GDM1 (cell line): ENCODE measurements around the gene CLGN.
"Not testable (repeated sequence)": the region's sequence is repeated elsewhere in the genome, so short reads cannot be mapped to it uniquely, and the experiment has no call there.

Experiments
- DNase-seq: peaks from one replicate; lab custom pipeline; 2025; lab: John Stamatoyannopoulos, UW

The CLGN gene, protein sequence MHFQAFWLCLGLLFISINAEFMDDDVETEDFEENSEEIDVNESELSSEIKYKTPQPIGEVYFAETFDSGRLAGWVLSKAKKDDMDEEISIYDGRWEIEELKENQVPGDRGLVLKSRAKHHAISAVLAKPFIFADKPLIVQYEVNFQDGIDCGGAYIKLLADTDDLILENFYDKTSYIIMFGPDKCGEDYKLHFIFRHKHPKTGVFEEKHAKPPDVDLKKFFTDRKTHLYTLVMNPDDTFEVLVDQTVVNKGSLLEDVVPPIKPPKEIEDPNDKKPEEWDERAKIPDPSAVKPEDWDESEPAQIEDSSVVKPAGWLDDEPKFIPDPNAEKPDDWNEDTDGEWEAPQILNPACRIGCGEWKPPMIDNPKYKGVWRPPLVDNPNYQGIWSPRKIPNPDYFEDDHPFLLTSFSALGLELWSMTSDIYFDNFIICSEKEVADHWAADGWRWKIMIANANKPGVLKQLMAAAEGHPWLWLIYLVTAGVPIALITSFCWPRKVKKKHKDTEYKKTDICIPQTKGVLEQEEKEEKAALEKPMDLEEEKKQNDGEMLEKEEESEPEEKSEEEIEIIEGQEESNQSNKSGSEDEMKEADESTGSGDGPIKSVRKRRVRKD

GRCh38 chr4:140427106-140427918 is at the start of gene CLGN:
Gene CLGN (minus strand): TSS chr4:140427648. CDS start chr4:140413078, 14,570 bp downstream.
- DNase-seq = no peak

DNA sequence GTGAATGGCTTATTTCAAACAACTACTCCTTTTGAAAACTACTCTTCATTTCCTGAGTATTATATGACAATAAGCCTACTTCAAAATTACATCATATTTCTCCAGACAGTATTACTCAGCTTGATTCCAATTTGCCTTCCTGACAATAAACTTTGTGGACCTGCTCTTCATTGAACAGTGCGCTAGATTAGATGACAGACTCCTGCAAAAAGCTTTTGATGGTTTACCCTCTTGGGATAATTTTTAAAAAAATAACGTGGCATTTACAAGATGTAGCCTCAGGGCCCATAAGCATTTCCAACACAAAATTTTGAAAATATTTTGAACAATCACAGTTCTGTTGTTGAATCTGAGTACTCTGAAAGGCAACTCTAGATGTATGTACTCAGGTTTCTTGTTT is 44.7 kb upstream of the CLGN start:
- DNase-seq = no peak

- DNase-seq = no peak
Observed at GRCh38 chr4:140469791-140470733, 42.6 kb upstream of the CLGN start.

DNA sequence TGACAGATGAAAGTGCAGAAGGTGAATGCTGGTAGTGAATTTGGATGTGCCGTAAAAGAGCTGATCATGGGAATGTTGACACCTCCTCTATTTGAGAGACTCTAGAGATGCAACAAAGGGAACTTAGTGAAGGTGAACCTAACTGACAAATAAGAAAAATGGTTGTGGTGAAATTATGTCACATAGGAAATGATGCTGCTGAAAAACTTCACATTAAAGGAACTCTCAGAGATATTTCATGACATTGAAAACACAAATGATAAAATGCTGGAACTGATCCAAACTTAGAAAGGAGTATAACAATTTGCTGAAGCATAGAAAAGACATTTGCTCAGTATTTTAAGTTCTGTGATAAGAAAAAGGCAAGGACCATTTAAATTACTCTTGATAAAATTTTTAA is 38.7 kb upstream of the CLGN start:
- no peak for DNase-seq

GRCh38 chr4:140463614-140464013 is 36.2 kb upstream of the CLGN start:
- DNase-seq = no peak

DNA sequence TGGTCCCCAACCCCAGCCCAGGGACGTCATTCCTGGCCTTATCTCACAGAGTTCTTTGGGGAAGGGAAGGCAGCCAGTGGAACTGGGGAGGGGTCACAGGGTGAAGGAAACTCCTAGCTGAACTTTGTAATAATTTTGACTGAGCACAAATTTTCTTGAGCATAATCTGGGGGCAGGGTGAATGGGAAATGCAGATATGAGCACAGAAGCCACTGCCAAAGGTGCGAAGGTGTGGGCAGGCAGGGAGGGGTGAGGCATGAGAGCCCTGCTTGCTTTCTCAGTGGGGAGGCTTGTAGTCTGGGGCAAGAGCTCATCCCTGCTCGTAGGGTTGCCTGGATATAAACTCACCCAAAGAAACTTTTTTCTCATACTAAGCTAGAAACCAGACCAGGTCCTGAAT is 35.7 kb upstream of the CLGN start:
- DNase-seq = no peak

GRCh38 chr4:140450352-140450751 is 22.9 kb upstream of the CLGN start:
- no peak for DNase-seq

DNA sequence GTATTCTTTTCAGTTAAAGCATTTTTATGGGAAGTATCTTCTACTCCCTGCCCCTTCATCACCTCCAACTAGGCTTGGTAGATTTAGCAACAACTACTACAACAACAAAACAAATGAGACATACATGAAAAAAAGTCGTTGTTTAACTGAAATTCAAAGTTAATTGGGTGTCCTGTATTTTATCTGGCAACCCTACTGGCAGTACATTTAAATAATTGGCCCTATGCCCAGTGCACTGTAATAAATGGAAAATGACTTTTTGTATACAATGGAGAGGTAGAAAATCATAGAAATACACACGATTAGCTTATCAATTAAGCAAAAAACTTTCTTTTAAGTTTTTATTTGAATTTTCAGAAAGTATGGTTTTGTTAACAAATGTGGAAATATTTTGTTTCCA is 21.4 kb upstream of the CLGN start:
- DNase-seq = no peak

- DNase-seq = no peak
Observed at GRCh38 chr4:140448162-140448561, 20.7 kb upstream of the CLGN start.

DNA sequence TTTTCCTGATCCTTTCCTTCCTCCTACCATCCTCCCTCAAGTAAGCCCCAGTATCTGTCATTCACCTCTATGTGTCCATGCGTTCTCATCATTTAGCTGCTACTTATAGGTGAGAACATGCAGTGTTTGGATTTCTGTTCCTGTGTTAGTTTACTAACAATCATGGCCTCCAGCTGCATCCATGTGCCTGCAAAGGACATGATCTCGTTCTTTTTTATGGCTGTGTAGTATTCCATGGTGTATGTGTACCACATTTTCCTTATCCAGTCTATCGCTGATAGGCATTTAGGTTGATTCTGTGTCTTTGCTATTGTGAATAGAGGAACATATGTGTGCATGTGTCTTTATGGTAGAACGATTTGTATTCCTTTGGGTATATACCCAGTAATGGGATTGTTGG is 16.9 kb upstream of the CLGN start:
- DNase-seq = not testable (repeated sequence)

DNA sequence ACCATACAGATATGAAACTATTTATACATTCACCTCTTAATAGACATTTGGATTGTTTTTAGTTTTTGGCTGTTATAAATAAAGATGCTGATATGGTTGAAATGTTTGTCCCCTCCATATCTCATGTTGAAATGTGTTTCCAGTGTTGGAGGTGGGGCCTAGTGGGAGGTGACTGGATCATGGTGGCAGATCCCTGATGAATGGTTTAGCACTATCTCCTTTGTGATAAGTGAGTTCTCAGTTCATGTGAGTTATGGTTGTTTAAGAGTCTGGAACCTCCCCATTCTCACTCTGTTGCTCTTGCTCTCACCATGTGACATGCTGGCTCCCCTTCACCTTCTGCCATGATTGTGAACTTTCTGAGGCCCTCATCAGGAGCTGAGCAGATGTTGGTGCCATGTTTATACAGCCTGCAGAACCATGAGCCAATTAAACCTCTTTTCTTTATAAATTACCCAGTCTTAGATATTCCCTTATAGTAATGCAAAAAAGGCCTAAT is 12.2 kb upstream of the CLGN start:
- DNase-seq = no peak

GRCh38 chr4:140427919-140428471 is 547 bp upstream of the CLGN start:
- no peak for DNase-seq

GRCh38 chr4:140426610-140427105 is 790 bp downstream of the CLGN start:
- DNase-seq = no peak

- no peak for DNase-seq
Observed at GRCh38 chr4:140423106-140423505, 4.3 kb downstream of the CLGN start.

GRCh38 chr4:140413130-140413969 is 14.1 kb downstream of the CLGN start:
- not testable (repeated sequence) for DNase-seq

DNA sequence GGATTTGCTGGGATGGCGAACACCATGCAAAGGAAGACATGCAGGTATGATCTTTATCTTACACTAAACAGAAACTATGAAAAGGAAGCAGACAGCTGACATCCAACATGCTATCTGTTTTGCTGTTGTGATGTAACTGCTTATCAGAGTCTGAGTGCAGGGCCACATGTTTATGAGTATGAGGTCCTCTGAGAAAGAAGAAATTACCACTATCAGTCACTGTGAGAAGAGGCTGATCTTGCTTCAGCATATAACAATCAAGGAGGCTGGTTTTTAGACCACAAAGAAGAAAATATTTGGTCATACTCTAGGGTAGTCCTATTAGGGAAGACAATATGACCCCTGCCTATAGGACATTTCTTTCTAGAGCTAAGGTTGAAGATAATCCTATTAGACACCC is 18.5 kb downstream of the CLGN start:
- no peak for DNase-seq

GRCh38 chr4:140406292-140406691 is 21.2 kb downstream of the CLGN start:
- DNase-seq = no peak

DNA sequence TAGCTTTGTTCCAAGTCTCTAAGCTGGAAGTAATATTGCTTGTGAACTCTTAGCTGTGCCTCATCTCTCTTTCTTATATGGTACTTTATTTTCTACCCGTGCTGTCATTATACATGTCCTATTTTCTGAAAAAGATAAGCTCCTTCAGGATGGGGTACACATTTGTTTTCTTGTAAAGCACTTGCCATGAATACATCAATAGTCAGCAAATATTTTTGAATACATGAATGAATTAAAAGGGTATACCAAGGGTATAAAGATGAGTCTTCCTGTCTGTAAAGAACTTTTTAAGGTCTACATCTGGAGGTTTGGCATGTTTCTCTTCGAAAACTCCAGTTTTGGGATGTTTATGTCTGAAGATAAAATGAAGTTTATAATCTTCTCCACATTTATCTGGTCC is 27.3 kb downstream of the CLGN start:
- DNase-seq = no peak

DNA sequence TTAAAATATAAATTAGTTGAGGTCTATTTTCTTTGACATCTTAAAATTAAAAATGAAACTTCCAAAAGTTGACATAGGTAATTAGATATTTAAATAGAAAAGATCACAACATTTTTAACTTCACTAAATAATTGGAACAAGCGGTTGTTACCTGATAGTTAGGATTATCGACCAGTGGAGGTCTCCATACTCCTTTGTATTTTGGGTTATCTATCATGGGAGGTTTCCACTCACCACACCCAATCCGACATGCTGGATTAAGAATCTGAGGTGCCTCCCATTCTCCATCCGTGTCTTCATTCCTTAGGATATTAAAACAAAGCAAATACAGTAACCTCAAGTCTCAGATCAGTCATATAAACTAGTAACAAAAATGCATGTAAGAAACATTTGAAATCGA is 31.8 kb downstream of the CLGN start:
- DNase-seq = no peak

- DNase-seq = no peak
Observed at GRCh38 chr4:140388015-140388414, 39.4 kb downstream of the CLGN start.
